Fibroblast of lung (primary cell): ENCODE measurements around the gene NECTIN3. TPM values are rescaled to one million over a fixed set of nuclear protein-coding genes. Genes with fewer than 3 reads are reported as not detected.

Experiments
- DNase-seq, 2 donors: peaks; one replicate each; pipeline versions ENCODE4 v3.0.0 to v3.0.0-alpha.2; 2010; ENCODE audit warnings: low read depth in 2 of 2
- H2AFZ ChIP-seq: 2 replicates; pipeline ENCODE4 v1.5.1; 2012; ENCODE audit warnings: low read length, control low read depth, inconsistent platforms
- H3K27ac ChIP-seq: 2 replicates; pipeline ENCODE4 v1.5.1; 2011; ENCODE audit warnings: low read length, control low read depth; ENCODE audit not compliant: insufficient read depth
- H3K27me3 ChIP-seq: 2 replicates; pipeline ENCODE4 v1.5.1; 2011; ENCODE audit warnings: mild to moderate bottlenecking, low read length; ENCODE audit not compliant: control insufficient read depth, insufficient read depth
- H3K36me3 ChIP-seq: 2 replicates; pipeline ENCODE4 v1.5.1; 2011; ENCODE audit warnings: low read length; ENCODE audit not compliant: control insufficient read depth, insufficient read depth
- H3K4me1 ChIP-seq: 2 replicates; pipeline ENCODE4 v1.5.1; 2011; ENCODE audit warnings: low read length; ENCODE audit not compliant: control insufficient read depth, insufficient read depth; ENCODE audit errors: extremely low read depth
- H3K4me2 ChIP-seq: 2 replicates; pipeline ENCODE4 v1.5.1; 2011; ENCODE audit warnings: low read length, control low read depth; ENCODE audit not compliant: insufficient read depth; ENCODE audit errors: extremely low read depth
- H3K4me3 ChIP-seq, 4 experiments: fragments of 200-600 bp in 1 of 4; sonication (generic) in 1 of 4; replicated peaks in 1 of 4; 2 replicates each; pipeline ENCODE4 v1.5.1; 2011 to 2016; ENCODE audit warnings: low read length in 4 of 4, low read depth in 3 of 4, mild to moderate bottlenecking in 3 of 4, control low read depth in 2 of 4, inconsistent platforms in 1 of 4, mixed read lengths in 1 of 4; ENCODE audit not compliant: insufficient read depth in 1 of 4; ENCODE audit errors: control extremely low read depth in 1 of 4
- H3K79me2 ChIP-seq: 2 replicates; pipeline ENCODE4 v1.5.1; 2012; ENCODE audit warnings: mild to moderate bottlenecking, low read length, inconsistent platforms; ENCODE audit not compliant: control insufficient read depth, insufficient read depth
- H3K9ac ChIP-seq: 2 replicates; pipeline ENCODE4 v1.5.1; 2011; ENCODE audit warnings: mild to moderate bottlenecking, low read length, control low read depth; ENCODE audit not compliant: insufficient read depth
- H3K9me3 ChIP-seq: 2 replicates; pipeline ENCODE4 v1.5.1; 2012; ENCODE audit warnings: low read depth, low read length; ENCODE audit not compliant: control insufficient read depth, insufficient read depth
- H4K20me1 ChIP-seq: 2 replicates; pipeline ENCODE4 v1.5.1; 2011; ENCODE audit warnings: low read length; ENCODE audit not compliant: control insufficient read depth, insufficient read depth; ENCODE audit errors: extremely low read depth
- EZH2 ChIP-seq: IDR thresholded peaks from 2 replicates; pipeline ENCODE4 v1.5.1; 2012; ENCODE audit warnings: low read length, control low read depth, mild to moderate bottlenecking; ENCODE audit errors: missing control alignments
- polyA plus RNA-seq, 2 donors: library from polyadenylated mRNA; depleted of rRNA in 1 of 2; stranded (reverse) in 1 of 2; unstranded in 1 of 2; fragments of >200 nt; gene quantifications; 2 replicates each; pipeline ENCODE4 v1.2.1, GENCODE V29; 2011 to 2012; ENCODE audit warnings: missing spikeins in 1 of 2
- total RNA-seq: library from RNA; depleted of rRNA; stranded (reverse); fragments of >200 nt; gene quantifications from 2 replicates; pipeline ENCODE4 v1.2.1, GENCODE V29; 2014
- TF ChIP-seq, protein P1 (sequence below), 2 donors: IDR thresholded peaks in 1 of 2; conservative IDR thresholded peaks in 1 of 2; 1 replicate in 1 of 2; 2 replicates in 1 of 2; pipeline ENCODE4 v1.5.1; 2011 to 2012; ENCODE audit warnings: low read length in 2 of 2, control low read depth in 1 of 2, inconsistent platforms in 1 of 2, low read depth in 1 of 2, mild to moderate bottlenecking in 1 of 2

The NECTIN3 gene
- total and polyA plus RNA-seq, 2 donors (not counting 1 experiment from before 2014, with no cell fraction given), result 46.9 to 58.1 TPM

DNA sequence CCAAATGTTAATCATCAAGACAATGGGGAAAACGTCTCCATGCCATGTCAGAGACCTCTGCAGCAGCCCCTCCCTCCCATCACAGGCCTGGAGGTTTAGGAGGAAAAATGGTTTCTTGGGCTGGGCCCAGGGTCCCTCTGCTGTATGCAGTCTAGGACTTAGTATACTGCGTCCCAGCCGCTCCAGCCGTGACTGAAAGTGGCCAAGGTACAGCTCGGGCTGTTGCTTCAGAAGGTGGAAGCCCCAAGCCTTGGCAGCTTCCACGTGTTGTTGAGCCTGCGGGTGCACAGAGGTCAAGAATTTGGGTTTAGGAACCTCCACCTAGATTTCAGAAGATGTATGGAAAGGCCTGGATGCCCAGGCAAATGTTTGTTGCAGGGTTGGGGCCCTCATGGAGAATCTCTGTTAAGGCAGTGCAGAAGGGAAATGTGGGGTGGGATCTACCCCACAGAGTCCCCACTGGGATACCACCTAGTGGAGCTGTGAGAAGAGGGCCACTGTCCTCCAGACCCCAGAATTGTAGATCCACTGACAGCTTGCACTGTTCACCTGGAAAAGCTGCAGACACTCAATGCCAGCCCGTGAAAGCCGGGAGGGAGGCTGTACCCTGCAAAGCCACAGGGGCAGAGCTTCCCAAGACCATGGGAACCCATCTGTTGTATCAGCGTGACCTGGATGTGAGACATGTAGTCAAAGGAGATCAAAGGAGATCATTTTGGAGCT lies 25.0 kb downstream of the NECTIN3 start:
- Histone ChIP-seq H3K4me2 (no peak overlapping the region), H4K20me1 (no peaks in the 10 kb centered on the region), H3K79me2 (peaks cover 83% of the 10 kb centered on the region), H3K9ac (no peak overlapping the region), H3K9me3 (no peaks in the 10 kb centered on the region), H3K4me3 (no peak overlapping the region), H3K4me1 (no peaks in the 10 kb centered on the region), H2AFZ (no peak overlapping the region), H3K36me3 (no peaks in the 10 kb centered on the region), H3K27me3 (no peaks in the 10 kb centered on the region), H3K27ac (no peak overlapping the region)
- TF ChIP-seq EZH2, result no peak
- TF ChIP-seq, protein P1, sequence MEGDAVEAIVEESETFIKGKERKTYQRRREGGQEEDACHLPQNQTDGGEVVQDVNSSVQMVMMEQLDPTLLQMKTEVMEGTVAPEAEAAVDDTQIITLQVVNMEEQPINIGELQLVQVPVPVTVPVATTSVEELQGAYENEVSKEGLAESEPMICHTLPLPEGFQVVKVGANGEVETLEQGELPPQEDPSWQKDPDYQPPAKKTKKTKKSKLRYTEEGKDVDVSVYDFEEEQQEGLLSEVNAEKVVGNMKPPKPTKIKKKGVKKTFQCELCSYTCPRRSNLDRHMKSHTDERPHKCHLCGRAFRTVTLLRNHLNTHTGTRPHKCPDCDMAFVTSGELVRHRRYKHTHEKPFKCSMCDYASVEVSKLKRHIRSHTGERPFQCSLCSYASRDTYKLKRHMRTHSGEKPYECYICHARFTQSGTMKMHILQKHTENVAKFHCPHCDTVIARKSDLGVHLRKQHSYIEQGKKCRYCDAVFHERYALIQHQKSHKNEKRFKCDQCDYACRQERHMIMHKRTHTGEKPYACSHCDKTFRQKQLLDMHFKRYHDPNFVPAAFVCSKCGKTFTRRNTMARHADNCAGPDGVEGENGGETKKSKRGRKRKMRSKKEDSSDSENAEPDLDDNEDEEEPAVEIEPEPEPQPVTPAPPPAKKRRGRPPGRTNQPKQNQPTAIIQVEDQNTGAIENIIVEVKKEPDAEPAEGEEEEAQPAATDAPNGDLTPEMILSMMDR (conservative IDR thresholded peaks at IDR 0.05 in 1 of 2, IDR thresholded peaks at IDR 0.05 in 1 of 2; ENCODE audit: low read depth in 1 of 2, low read length in 2 of 2), result no peak
- no peak for DNase-seq

DNA sequence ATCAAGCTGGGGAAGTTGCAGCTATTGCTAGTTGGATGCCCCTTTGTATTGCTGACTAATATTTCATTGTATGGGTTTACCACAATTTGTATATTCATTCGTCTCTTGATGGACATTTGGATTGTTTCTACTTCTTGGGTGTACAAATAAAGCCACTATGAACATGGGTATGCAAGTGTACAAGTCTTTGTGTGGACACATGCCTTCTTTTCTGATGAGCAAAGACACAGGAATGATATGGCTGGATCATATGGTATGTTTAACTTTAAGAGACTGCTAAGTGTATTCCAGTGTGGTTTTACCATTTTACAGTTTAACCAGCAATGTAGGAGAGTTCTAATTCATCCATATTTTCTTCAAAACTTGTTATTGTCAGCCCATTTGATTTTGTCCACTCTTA lies 32.2 kb downstream of the NECTIN3 start:
- no peak for TF ChIP-seq EZH2
- TF ChIP-seq, protein P1 (conservative IDR thresholded peaks at IDR 0.05 in 1 of 2, IDR thresholded peaks at IDR 0.05 in 1 of 2; ENCODE audit: low read depth in 1 of 2, low read length in 2 of 2), result no peak

DNA sequence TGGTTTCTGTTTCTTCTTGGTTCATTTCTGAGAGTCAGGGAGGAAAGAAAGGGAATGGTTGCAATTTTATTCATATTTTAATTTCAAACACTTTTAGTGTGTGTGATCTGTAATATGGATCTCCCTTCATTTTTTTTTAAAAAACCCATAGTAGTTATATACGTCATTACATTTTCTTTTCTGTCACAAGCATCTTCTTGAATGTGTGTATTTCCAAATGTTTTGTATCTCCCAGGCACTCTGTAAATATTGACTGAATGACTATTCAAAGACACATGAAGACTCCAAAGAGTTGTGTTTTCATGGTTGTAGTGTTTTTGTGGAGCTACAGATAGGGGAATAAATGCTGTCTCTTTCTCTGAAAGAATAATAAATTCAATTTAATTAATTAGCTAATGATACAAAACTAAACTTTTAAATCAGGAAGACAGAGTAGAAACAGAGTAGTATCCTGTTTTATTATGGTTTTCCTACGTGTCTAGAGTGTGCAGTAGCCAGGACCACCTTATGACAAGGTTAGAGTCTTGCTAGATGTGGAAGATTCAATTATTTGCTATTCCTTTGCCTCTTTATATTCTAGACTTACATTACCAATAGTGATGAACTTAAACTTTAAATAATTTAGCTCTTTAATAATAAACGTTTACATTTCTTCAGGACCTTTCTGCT lies 35.5 kb downstream of the NECTIN3 start:
- H3K27me3 ChIP-seq, result no peaks in the 10 kb centered on the region
- TF ChIP-seq, protein P1 (conservative IDR thresholded peaks at IDR 0.05 in 1 of 2, IDR thresholded peaks at IDR 0.05 in 1 of 2; ENCODE audit: low read depth in 1 of 2, low read length in 2 of 2), result no peak
- no peak for TF ChIP-seq EZH2
- H4K20me1 ChIP-seq, result no peaks in the 10 kb centered on the region
- no peak overlapping the region for H3K27ac ChIP-seq
- no peaks in the 10 kb centered on the region for H3K4me1 ChIP-seq
- no peaks in the 10 kb centered on the region for H3K36me3 ChIP-seq
- no peak overlapping the region for H3K4me3 ChIP-seq
- H3K9ac ChIP-seq, result no peak overlapping the region
- peak in 1 of 2 donors; percentile 28 for DNase-seq
- H2AFZ ChIP-seq, result no peak overlapping the region
- no peaks in the 10 kb centered on the region for H3K9me3 ChIP-seq
- H3K4me2 ChIP-seq, result no peak overlapping the region
- peaks cover 85% of the 10 kb centered on the region for H3K79me2 ChIP-seq

More for the DNA sequence above, 32.2 kb downstream of the NECTIN3 start:
- no peak overlapping the region for H3K27ac ChIP-seq
- H4K20me1 ChIP-seq, result no peaks in the 10 kb centered on the region
- H3K9me3 ChIP-seq, result no peaks in the 10 kb centered on the region
- H3K4me2 ChIP-seq, result no peak overlapping the region
- H3K79me2 ChIP-seq, result peaks cover 87% of the 10 kb centered on the region
- no peak overlapping the region for H3K9ac ChIP-seq
- no peaks in the 10 kb centered on the region for H3K4me1 ChIP-seq
- no peak overlapping the region for H3K4me3 ChIP-seq
- DNase-seq, result peak in 1 of 2 donors; percentile 49
- no peaks in the 10 kb centered on the region for H3K27me3 ChIP-seq
- no peak overlapping the region for H2AFZ ChIP-seq
- no peaks in the 10 kb centered on the region for H3K36me3 ChIP-seq
